GM12878 (cell line): ENCODE data around the gene EPHA5.

Source experiments
- BRCA1 ChIP-seq: IDR thresholded peaks from 2 replicates; pipeline ENCODE4 v1.6.1; 2011; ENCODE audit warnings: low read depth, low read length, improper control_type of control experiment
- CBX3 ChIP-seq: fragments of 200-600 bp; sonication (generic); IDR thresholded peaks from 2 replicates; pipeline ENCODE4 v1.6.1; 2016; ENCODE audit warnings: low read depth, borderline replicate concordance
- CEBPB ChIP-seq, 2 experiments: fragments of 150-350 bp in 1 of 2; IDR thresholded peaks; 2 replicates each; pipeline ENCODE4 v1.6.1; 2012 to 2014; ENCODE audit warnings: low read depth in 2 of 2, low read length in 2 of 2, borderline replicate concordance in 1 of 2, inconsistent platforms in 1 of 2

DNA sequence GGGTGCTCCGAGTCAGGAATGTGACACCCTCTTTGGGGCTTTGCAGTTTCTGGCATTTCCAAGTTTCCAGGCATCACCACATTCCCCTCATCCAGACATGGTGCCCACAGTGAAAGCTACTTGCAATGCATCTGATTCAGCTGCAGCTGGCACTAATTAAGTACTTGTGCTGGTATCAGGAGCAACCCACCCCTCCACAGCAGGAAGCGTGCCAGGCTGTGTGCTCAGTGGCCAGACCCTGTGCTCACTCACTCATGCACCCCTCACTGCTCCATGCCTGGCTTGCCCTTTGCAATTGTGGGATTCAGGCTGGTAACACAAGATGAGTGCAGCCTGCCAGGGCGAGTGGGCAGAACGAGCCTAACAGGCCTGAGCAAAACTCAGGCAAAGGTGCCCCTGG is 271.2 kb downstream of the EPHA5 start:
- TF ChIP-seq BRCA1 (no peak), CEBPB (IDR thresholded peaks at IDR 0.05; ENCODE audit: borderline replicate concordance in 1 of 2, low read depth in 2 of 2, low read length in 2 of 2) (no peak), CBX3 (no peak)
